H1 (cell line): ENCODE results near the gene CDK12. TPM values are rescaled to one million over a fixed set of nuclear protein-coding genes. Genes with fewer than 3 reads are reported as not detected.

ENCODE experiments used
- CTCF ChIA-PET: fragments of 300-600 bp; sonication (Branson Sonifier 250); formaldehyde crosslinking; loops from one replicate; lab custom pipeline; 2021; ENCODE audit not compliant: partially characterized antibody; lab: Charles Lee
- POLR2A ChIA-PET: fragments of 300-600 bp; sonication (Branson Sonifier 250); formaldehyde crosslinking; loops from one replicate; lab custom pipeline; 2021; ENCODE audit warnings: inconsistent platforms; ENCODE audit not compliant: partially characterized antibody; lab: Charles Lee
- DNase-seq, 2 experiments: peaks; one replicate each; pipeline versions ENCODE4 v3.0.0 to v3.0.0-alpha.2; 2010 to 2022; ENCODE audit warnings: low spot score in 2 of 2, low read depth in 1 of 2, mixed read lengths in 1 of 2
- FAIRE-seq: peaks from 2 replicates; lab custom pipeline; 2011; peaks lifted over from hg19 to GRCh38; lab: Jason Lieb, UNC
- H2AFZ ChIP-seq: 2 replicates; pipeline ENCODE4 v1.8.1; 2012; ENCODE audit warnings: low read length, inconsistent platforms
- H2AK5ac ChIP-seq: 2 replicates; pipeline ENCODE4 v1.6.1; 2013; ENCODE audit warnings: low read depth, low read length
- H2BK120ac ChIP-seq: replicated peaks from 2 replicates; pipeline ENCODE3; 2013; ENCODE audit warnings: low read depth, low read length, inconsistent platforms
- H2BK12ac ChIP-seq: 2 replicates; pipeline ENCODE4 v1.6.1; 2013; ENCODE audit warnings: low read depth, low read length
- H2BK15ac ChIP-seq: 2 replicates; pipeline ENCODE4 v1.6.1; 2013; ENCODE audit warnings: low read length
- H2BK20ac ChIP-seq: 2 replicates; pipeline ENCODE4 v1.6.1; 2013; ENCODE audit warnings: low read length
- H2BK5ac ChIP-seq: 2 replicates; pipeline ENCODE4 v1.6.1; 2013; ENCODE audit warnings: low read depth, low read length
- H3K14ac ChIP-seq: 2 replicates; pipeline ENCODE4 v1.6.1; 2013; ENCODE audit warnings: inconsistent platforms; ENCODE audit not compliant: insufficient read length
- H3K18ac ChIP-seq: 2 replicates; pipeline ENCODE4 v1.6.1; 2013; ENCODE audit warnings: low read length; ENCODE audit errors: extremely low read depth
- H3K23ac ChIP-seq: 2 replicates; pipeline ENCODE4 v1.6.1; 2013; ENCODE audit warnings: inconsistent platforms; ENCODE audit not compliant: insufficient read length
- H3K23me2 ChIP-seq: 2 replicates; pipeline ENCODE4 v1.6.1; 2013; ENCODE audit warnings: low read depth, low read length
- H3K27ac ChIP-seq: 2 replicates; pipeline ENCODE4 v1.6.1; 2011; ENCODE audit warnings: low read depth, low read length, inconsistent platforms
- H3K27me3 ChIP-seq, 4 experiments: replicated peaks in 1 of 4; 1 replicate in 1 of 4; 2 replicates in 3 of 4; pipeline versions ENCODE4 v1.6.1 to v1.8.1; 2011 to 2013; ENCODE audit warnings: low read length in 3 of 4, mild to moderate bottlenecking in 3 of 4, inconsistent platforms in 2 of 4, mixed read lengths in 2 of 4, moderate library complexity in 1 of 4; ENCODE audit not compliant: control insufficient read depth in 3 of 4, insufficient read depth in 3 of 4; ENCODE audit errors: extremely low read depth in 1 of 4
- H3K36me3 ChIP-seq, 4 experiments: 2 replicates each; pipeline versions ENCODE4 v1.6.1 to v1.8.1; 2011 to 2013; ENCODE audit warnings: mild to moderate bottlenecking in 4 of 4, low read length in 3 of 4, moderate library complexity in 2 of 4, control low read depth in 1 of 4, inconsistent platforms in 1 of 4; ENCODE audit not compliant: insufficient read depth in 4 of 4, control insufficient read depth in 2 of 4
- H3K4ac ChIP-seq: replicated peaks from 2 replicates; pipeline ENCODE3; 2013; ENCODE audit warnings: low read length, low read depth, mixed read lengths, inconsistent platforms; ENCODE audit not compliant: insufficient read length
- H3K4me1 ChIP-seq, 4 experiments: replicated peaks in 1 of 4; 1 replicate in 1 of 4; 2 replicates in 3 of 4; pipeline versions ENCODE4 v1.6.1 to v1.8.1; 2011 to 2013; ENCODE audit warnings: low read length in 3 of 4, inconsistent platforms in 2 of 4, mixed read lengths in 1 of 4; ENCODE audit not compliant: insufficient read depth in 4 of 4, control insufficient read depth in 3 of 4
- H3K4me2 ChIP-seq, 2 experiments: 2 replicates each; pipeline versions ENCODE4 v1.6.1 to v1.8.1; 2011 to 2013; ENCODE audit warnings: low read depth in 2 of 2, low read length in 2 of 2, control low read depth in 1 of 2, inconsistent platforms in 1 of 2, mild to moderate bottlenecking in 1 of 2; ENCODE audit not compliant: insufficient read depth in 1 of 2
- H3K4me3 ChIP-seq, 4 experiments: fragments of 200-600, 300-600 bp in 1 of 4; sonication (generic), shearing (Covaris generic), sonication (Bioruptor Twin) in 1 of 4; 2 replicates each; pipeline versions ENCODE4 v1.5.1 to v1.8.1; 2011 to 2016; ENCODE audit warnings: low read length in 4 of 4, low read depth in 3 of 4, control low read depth in 2 of 4, inconsistent platforms in 2 of 4, mild to moderate bottlenecking in 2 of 4, mixed read lengths in 1 of 4, moderate library complexity in 1 of 4; ENCODE audit not compliant: insufficient read depth in 2 of 4; ENCODE audit errors: extremely low read depth in 1 of 4
- H3K56ac ChIP-seq: replicated peaks from 2 replicates; pipeline ENCODE3; 2013; ENCODE audit warnings: low read depth, mild to moderate bottlenecking, mixed read lengths, low read length, inconsistent platforms; ENCODE audit not compliant: insufficient read length
- H3K79me1 ChIP-seq: 2 replicates; pipeline ENCODE4 v1.6.1; 2013; ENCODE audit warnings: low read depth, low read length, control low read depth
- H3K79me2 ChIP-seq, 2 experiments: 2 replicates each; pipeline versions ENCODE4 v1.6.1 to v1.8.1; 2012 to 2013; ENCODE audit warnings: low read length in 2 of 2, mild to moderate bottlenecking in 2 of 2, inconsistent platforms in 1 of 2; ENCODE audit not compliant: insufficient read depth in 2 of 2, control insufficient read depth in 1 of 2
- H3K9ac ChIP-seq, 4 experiments: replicated peaks in 1 of 4; 1 replicate in 1 of 4; 2 replicates in 3 of 4; pipeline versions ENCODE4 v1.6.1 to v1.8.1; 2011 to 2013; ENCODE audit warnings: low read depth in 3 of 4, low read length in 3 of 4, control low read depth in 2 of 4, mild to moderate bottlenecking in 2 of 4, moderate library complexity in 2 of 4, inconsistent platforms in 1 of 4; ENCODE audit errors: extremely low read depth in 1 of 4
- H3K9me3 ChIP-seq, 2 experiments: 2 replicates each; pipeline versions ENCODE4 v1.6.1 to v1.8.1; 2012 to 2013; ENCODE audit warnings: mild to moderate bottlenecking in 2 of 2, moderate library complexity in 2 of 2, control low read depth in 1 of 2, inconsistent platforms in 1 of 2, low read depth in 1 of 2, low read length in 1 of 2, mixed read lengths in 1 of 2; ENCODE audit not compliant: insufficient read depth in 2 of 2
- H4K20me1 ChIP-seq, 2 experiments: replicated peaks in 1 of 2; 2 replicates each; pipeline versions ENCODE3 to v1.8.1; 2011 to 2013; ENCODE audit warnings: inconsistent platforms in 2 of 2, low read length in 2 of 2, mild to moderate bottlenecking in 1 of 2; ENCODE audit not compliant: insufficient read depth in 2 of 2, control insufficient read depth in 1 of 2
- H4K5ac ChIP-seq: 2 replicates; pipeline ENCODE4 v1.6.1; 2013; ENCODE audit warnings: low read length, low read depth, mixed read lengths, inconsistent platforms; ENCODE audit not compliant: insufficient read length
- H4K8ac ChIP-seq: 2 replicates; pipeline ENCODE4 v1.8.0; 2013; ENCODE audit warnings: mild to moderate bottlenecking, moderate library complexity, low read length, inconsistent platforms; ENCODE audit not compliant: insufficient read depth; ENCODE audit errors: extremely low read depth
- H4K91ac ChIP-seq: replicated peaks from 2 replicates; pipeline ENCODE3; 2013; ENCODE audit warnings: low read length, mixed read lengths, inconsistent platforms; ENCODE audit not compliant: insufficient read length
- BCL11A ChIP-seq, 2 experiments: IDR thresholded peaks; one replicate each; pipeline ENCODE4 v1.6.1; 2011; ENCODE audit warnings: low read depth in 2 of 2, low read length in 2 of 2, mild to moderate bottlenecking in 2 of 2
- CHD2 ChIP-seq: IDR thresholded peaks from 2 replicates; pipeline ENCODE4 v1.6.1; 2012; ENCODE audit warnings: low read length, improper control_type of control experiment
- FOSL1 ChIP-seq: IDR thresholded peaks from 2 replicates; pipeline ENCODE4 v1.6.1; 2011; ENCODE audit warnings: mild to moderate bottlenecking, low read depth, low read length, moderate library complexity; ENCODE audit not compliant: insufficient read depth
- HDAC6 ChIP-seq: IDR thresholded peaks from one replicate; pipeline ENCODE4 v1.7.1; 2012; ENCODE audit warnings: low read depth, mild to moderate bottlenecking, inconsistent platforms, low read length, moderate library complexity
- JUND ChIP-seq: IDR thresholded peaks from 2 replicates; pipeline ENCODE4 v1.6.1; 2011; ENCODE audit warnings: mild to moderate bottlenecking, improper control_type of control experiment, low read length
- POU5F1 ChIP-seq: IDR thresholded peaks from 2 replicates; pipeline ENCODE4 v1.6.1; 2011; ENCODE audit warnings: low read depth, mild to moderate bottlenecking, low read length, moderate library complexity
- RXRA ChIP-seq: IDR thresholded peaks from 2 replicates; pipeline ENCODE4 v1.6.1; 2011; ENCODE audit warnings: low read depth, mild to moderate bottlenecking, low read length, moderate library complexity; ENCODE audit not compliant: insufficient read depth
- SP1 ChIP-seq: IDR thresholded peaks from 2 replicates; pipeline ENCODE4 v1.6.1; 2011; ENCODE audit warnings: low read depth, low read length
- YY1 ChIP-seq: IDR thresholded peaks from 2 replicates; pipeline ENCODE4 v1.6.1; 2011; ENCODE audit warnings: low read depth, mild to moderate bottlenecking, low read length
- WGBS, 2 experiments: shearing (Covaris generic) in 1 of 2; methylation state at CpG; one replicate each; pipeline versions ENCODE4 v1.1.6 to v1.1.7; 2013 to 2015; ENCODE audit warnings: low lambda C conversion rate in 2 of 2, mixed read lengths in 2 of 2, inconsistent platforms in 1 of 2, low coverage in 1 of 2, missing lambda C conversion rate in 1 of 2; ENCODE audit not compliant: insufficient replicate concordance in 2 of 2, insufficient coverage in 1 of 2, insufficient read length in 1 of 2; ENCODE audit errors: extremely low coverage in 1 of 2, missing lambda C conversion rate in 1 of 2; 5-methylcytosine and 5-hydroxymethylcytosine counted together
- polyA plus RNA-seq, 7 experiments: library from polyadenylated mRNA; depleted of rRNA in 3 of 7; stranded (reverse) in 5 of 7; unstranded in 2 of 7; fragments of >200 nt in 5 of 7; fragments of 200-250 nt in 2 of 7; gene quantifications; 1 replicate in 5 of 7; 2 replicates in 1 of 7; 4 replicates in 1 of 7; pipeline versions ENCODE4 v1.2.1 to v1.2.3, GENCODE V29; 2011 to 2013; ENCODE audit warnings: missing spikeins in 2 of 7, mixed read lengths in 2 of 7
- total RNA-seq: library from RNA; stranded (reverse); fragmentation: NEBNext Ultra II Directional; extraction: Animal tissue kit (Norgen Biotek cat#: 25700); gene quantifications from 2 replicates; pipeline ENCODE4 v1.2.1, GENCODE V29; 2021
- TF ChIP-seq, protein P1 (sequence below): IDR thresholded peaks from 2 replicates; pipeline ENCODE4 v1.6.1; 2011; ENCODE audit warnings: low read length, improper control_type of control experiment

CDK12 gene
- total and polyA plus RNA-seq, 2 of the 8 experiments (the other 6 are each of a cell fraction or from before 2014, with no cell fraction given), result 14.8 to 70.3 TPM

DNA sequence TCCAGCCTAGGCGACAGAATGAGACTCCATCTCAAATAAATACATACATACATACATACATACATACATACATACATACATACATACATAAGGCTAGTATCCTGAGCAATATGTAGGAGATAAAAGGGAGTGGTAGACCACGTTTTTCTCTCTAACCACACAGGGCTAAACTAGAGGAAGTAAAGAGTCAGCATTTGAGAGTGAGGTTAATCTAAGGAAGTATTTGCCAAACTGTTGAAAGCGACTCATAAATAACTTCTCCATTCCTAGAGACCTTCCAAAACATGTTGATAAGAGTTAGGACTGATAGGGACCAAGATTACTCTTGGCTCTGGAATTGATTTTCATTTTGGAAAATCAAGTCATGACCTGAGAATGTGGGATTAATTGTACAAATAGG is 77.6 kb downstream of the CDK12 start:
- ChIA-PET CTCF (interaction anchor here (1.1 to 5.8 kb wide), 2 partner anchors 11 to 28 kb away, joined by 3 to 36 read pairs; no protein-coding TSS in a partner anchor), POLR2A (no interaction called here)
- Histone ChIP-seq H3K27ac (no peak overlapping the region), H2BK15ac (no peak overlapping the region), H4K8ac (no peak overlapping the region), H2AFZ (no peak overlapping the region), H3K23ac (no peak overlapping the region), H3K4me2 (no peak overlapping the region), H3K79me2 (no peaks in the 10 kb centered on the region), H3K36me3 (no peaks in the 10 kb centered on the region), H3K9ac (no peak overlapping the region), H3K79me1 (no peaks in the 10 kb centered on the region), H3K9me3 (no peaks in the 10 kb centered on the region), H2BK12ac (no peak overlapping the region), H3K4ac (no peak overlapping the region), H2BK5ac (no peak overlapping the region), H3K23me2 (no peaks in the 10 kb centered on the region), H4K5ac (no peak overlapping the region), H2AK5ac (no peak overlapping the region), H3K27me3 (no peaks in the 10 kb centered on the region), H3K18ac (no peak overlapping the region), H4K91ac (no peak overlapping the region), H3K4me3 (no peak overlapping the region), H3K4me1 (no peaks in the 10 kb centered on the region), H3K56ac (no peak overlapping the region), H4K20me1 (no peaks in the 10 kb centered on the region), H3K14ac (no peak overlapping the region), H2BK120ac (no peak overlapping the region), H2BK20ac (no peak overlapping the region)
- no peak for DNase-seq
- FAIRE-seq, result no peak
- 84% methylated on average over 3 of the region's 3 CpGs; no CpG with 5 or more reads in 1 of the 2 experiments for WGBS, 2 experiments
- TF ChIP-seq POU5F1 (no peak), FOSL1 (no peak), JUND (no peak), HDAC6 (no peak), CHD2 (no peak), SP1 (no peak), YY1 (no peak), RXRA (no peak), BCL11A (IDR thresholded peaks at IDR 0.05; ENCODE audit: low read depth in 2 of 2, low read length in 2 of 2) (no peak)
- TF ChIP-seq, protein P1, sequence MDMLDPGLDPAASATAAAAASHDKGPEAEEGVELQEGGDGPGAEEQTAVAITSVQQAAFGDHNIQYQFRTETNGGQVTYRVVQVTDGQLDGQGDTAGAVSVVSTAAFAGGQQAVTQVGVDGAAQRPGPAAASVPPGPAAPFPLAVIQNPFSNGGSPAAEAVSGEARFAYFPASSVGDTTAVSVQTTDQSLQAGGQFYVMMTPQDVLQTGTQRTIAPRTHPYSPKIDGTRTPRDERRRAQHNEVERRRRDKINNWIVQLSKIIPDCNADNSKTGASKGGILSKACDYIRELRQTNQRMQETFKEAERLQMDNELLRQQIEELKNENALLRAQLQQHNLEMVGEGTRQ, result no peak
